Mesenchymal stem cell (in vitro differentiated cells and primary cell): ENCODE data around the gene ZNF598.
"Not testable (repeated sequence)": the region's sequence is repeated elsewhere in the genome, so short reads cannot be mapped to it uniquely, and the experiment has no call there.

Experiments used
- DNase-seq: peaks from one replicate; pipeline ENCODE4 v3.0.0-alpha.2; 2013
- H2AFZ ChIP-seq: one replicate; pipeline ENCODE4 v1.6.1; 2013; ENCODE audit warnings: low read depth, mild to moderate bottlenecking, control low read depth, inconsistent platforms, low read length, moderate library complexity
- H2AK5ac ChIP-seq: 2 replicates; pipeline ENCODE4 v1.6.1; 2013; ENCODE audit warnings: low read length, moderate library complexity, mild to moderate bottlenecking, inconsistent platforms; ENCODE audit not compliant: severe bottlenecking
- H2BK120ac ChIP-seq: one replicate; pipeline ENCODE4 v1.6.1; 2013; ENCODE audit warnings: low read depth, mild to moderate bottlenecking, inconsistent platforms, low read length, moderate library complexity
- H2BK12ac ChIP-seq, 2 experiments: one replicate each; pipeline ENCODE4 v1.6.1; 2013; ENCODE audit warnings: inconsistent platforms in 2 of 2, low read length in 2 of 2, mild to moderate bottlenecking in 2 of 2, moderate library complexity in 2 of 2, control low read depth in 1 of 2
- H2BK15ac ChIP-seq: one replicate; pipeline ENCODE4 v1.6.1; 2013; ENCODE audit warnings: mild to moderate bottlenecking, low read depth, inconsistent platforms; ENCODE audit not compliant: poor library complexity, severe bottlenecking
- H2BK5ac ChIP-seq: 2 replicates; pipeline ENCODE4 v1.6.1; 2013; ENCODE audit warnings: low read depth, mild to moderate bottlenecking, low read length, control low read depth, inconsistent platforms; ENCODE audit not compliant: poor library complexity, severe bottlenecking
- H3K14ac ChIP-seq, 2 experiments: one replicate each; pipeline ENCODE4 v1.6.1; 2013; ENCODE audit warnings: inconsistent platforms in 2 of 2, low read length in 2 of 2, control low read depth in 1 of 2, mild to moderate bottlenecking in 1 of 2, moderate library complexity in 1 of 2
- H3K18ac ChIP-seq, 2 experiments: one replicate each; pipeline ENCODE4 v1.6.1; 2013; ENCODE audit warnings: inconsistent platforms in 2 of 2, low read length in 2 of 2, control low read depth in 1 of 2, low read depth in 1 of 2, mild to moderate bottlenecking in 1 of 2
- H3K23ac ChIP-seq, 2 experiments: one replicate each; pipeline ENCODE4 v1.6.1; 2013; ENCODE audit warnings: inconsistent platforms in 2 of 2, low read length in 2 of 2, mild to moderate bottlenecking in 2 of 2, moderate library complexity in 2 of 2, control low read depth in 1 of 2
- H3K27ac ChIP-seq: 2 replicates; pipeline ENCODE4 v1.5.1; 2013; ENCODE audit warnings: mild to moderate bottlenecking, moderate library complexity, low read length, control low read depth, inconsistent platforms; ENCODE audit not compliant: poor library complexity, severe bottlenecking
- H3K27me3 ChIP-seq, 2 experiments: 2 replicates each; pipeline versions ENCODE4 v1.6.1 to v1.7.0; 2013; ENCODE audit warnings: low read length in 2 of 2, mild to moderate bottlenecking in 2 of 2, moderate library complexity in 2 of 2, control low read depth in 1 of 2, inconsistent platforms in 1 of 2; ENCODE audit not compliant: control insufficient read depth in 1 of 2, insufficient read depth in 1 of 2
- H3K36me3 ChIP-seq, 2 experiments: 2 replicates each; pipeline versions ENCODE4 v1.6.1 to v1.7.0; 2013; ENCODE audit warnings: low read length in 2 of 2, control low read depth in 1 of 2, inconsistent platforms in 1 of 2, low read depth in 1 of 2, mild to moderate bottlenecking in 1 of 2; ENCODE audit not compliant: insufficient read depth in 2 of 2, control insufficient read depth in 1 of 2
- H3K4ac ChIP-seq, 2 experiments: one replicate each; pipeline ENCODE4 v1.6.1; 2013; ENCODE audit warnings: inconsistent platforms in 2 of 2, low read length in 2 of 2, mild to moderate bottlenecking in 2 of 2, moderate library complexity in 2 of 2, control low read depth in 1 of 2, low read depth in 1 of 2
- H3K4me1 ChIP-seq: 2 replicates; pipeline ENCODE4 v1.6.1; 2013; ENCODE audit warnings: low read depth, low read length, control low read depth; ENCODE audit not compliant: control insufficient read depth, insufficient read depth
- H3K4me2 ChIP-seq: 2 replicates; pipeline ENCODE4 v1.6.1; 2013; ENCODE audit warnings: low read length, mild to moderate bottlenecking, inconsistent platforms; ENCODE audit not compliant: poor library complexity, severe bottlenecking
- H3K4me3 ChIP-seq, 2 experiments: 2 replicates each; pipeline versions ENCODE4 v1.5.1 to v1.7.0; 2013; ENCODE audit warnings: low read length in 2 of 2, mild to moderate bottlenecking in 2 of 2, control low read depth in 1 of 2, low read depth in 1 of 2; ENCODE audit not compliant: insufficient read depth in 1 of 2
- H3K79me1 ChIP-seq: replicated peaks from 2 replicates; pipeline ENCODE4 v1.6.1; 2013; ENCODE audit warnings: mild to moderate bottlenecking, control low read depth, low read length, inconsistent platforms; ENCODE audit not compliant: poor library complexity, severe bottlenecking
- H3K9ac ChIP-seq: 2 replicates; pipeline ENCODE4 v1.7.0; 2013; ENCODE audit warnings: mild to moderate bottlenecking, low read length, moderate library complexity
- H3K9me3 ChIP-seq: 2 replicates; pipeline ENCODE4 v1.7.0; 2013; ENCODE audit warnings: mild to moderate bottlenecking, low read length; ENCODE audit not compliant: control insufficient read depth
- H4K8ac ChIP-seq: one replicate; pipeline ENCODE4 v1.6.1; 2013; ENCODE audit warnings: inconsistent platforms, mild to moderate bottlenecking, low read length, moderate library complexity
- H4K91ac ChIP-seq: one replicate; pipeline ENCODE4 v1.6.1; 2013; ENCODE audit warnings: mild to moderate bottlenecking, low read length, inconsistent platforms
- WGBS: methylation state at CpG from one replicate; pipeline ENCODE4 v1.1.7; 2013; ENCODE audit warnings: mixed read lengths; 5-methylcytosine and 5-hydroxymethylcytosine counted together

Gene ZNF598

DNA sequence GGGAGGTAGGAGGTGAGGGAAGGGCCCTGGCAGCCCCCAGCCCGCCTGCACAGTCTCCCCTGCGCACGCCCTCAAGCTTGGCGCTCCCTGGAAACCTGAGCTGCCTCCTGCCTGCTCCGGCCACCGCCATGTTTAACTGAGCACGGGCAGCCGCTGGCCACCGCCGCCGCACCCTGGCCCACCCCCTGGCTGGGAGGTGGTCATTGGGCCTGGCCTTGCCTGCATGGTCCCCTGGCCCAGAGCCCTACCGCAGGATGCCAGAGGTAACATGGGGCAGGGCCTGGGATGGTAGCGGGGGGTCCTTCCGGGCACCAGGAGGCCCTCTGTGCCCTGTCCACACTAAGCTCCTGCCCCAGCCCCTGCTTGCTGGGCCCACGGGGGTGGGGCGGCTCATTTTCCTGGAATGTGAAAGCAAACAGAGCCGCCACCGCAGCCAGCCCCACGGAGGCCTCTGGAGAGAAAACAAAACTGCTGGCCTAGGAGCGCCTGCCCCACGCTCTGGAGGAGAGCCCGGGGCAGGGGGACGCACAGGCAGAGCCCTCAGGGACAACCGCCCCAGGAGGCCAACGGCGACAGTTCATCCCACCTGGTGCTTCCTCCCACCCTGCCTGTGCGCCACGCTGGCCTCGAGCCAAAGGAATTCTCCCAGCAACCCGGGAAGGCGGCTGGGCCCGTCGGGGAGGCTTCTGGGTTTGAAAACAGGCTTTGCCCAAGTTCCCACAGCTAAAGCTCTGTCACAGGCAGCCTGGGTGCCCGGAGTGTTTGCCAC lies 26.0 kb upstream of the ZNF598 start:
- Histone ChIP-seq H4K91ac (peak overlapping the region; percentile 99), H3K4me3 (peak overlapping the region; percentile 7 to 49), H2BK15ac (peak overlapping the region; percentile 97), H4K8ac (peak overlapping the region; percentile 95), H3K18ac (peak overlapping the region; percentile 75 to 96), H3K36me3 (peaks cover 0 to 61% of the 10 kb centered on the region in 2 experiments), H2BK5ac (peak overlapping the region; percentile 97), H3K9me3 (no peaks in the 10 kb centered on the region), H3K27ac (peak overlapping the region; percentile 97), H3K79me1 (peaks cover 12% of the 10 kb centered on the region), H3K4ac (peak overlapping the region; percentile 95 to 100), H2BK12ac (peak overlapping the region; percentile 93 to 99), H2AK5ac (peak overlapping the region; percentile 59), H3K4me1 (peaks cover 88% of the 10 kb centered on the region), H3K23ac (peak overlapping the region in 1 of 2 experiments; percentile 85), H3K14ac (peak overlapping the region in 1 of 2 experiments; percentile 69), H3K27me3 (no peaks in the 10 kb centered on the region), H3K9ac (peak overlapping the region; percentile 77), H2AFZ (peak overlapping the region; percentile 33), H3K4me2 (peak overlapping the region; percentile 49), H2BK120ac (peak overlapping the region; percentile 99)
- peak; percentile 85 for DNase-seq
- 51% methylated on average over 34 of the region's 34 CpGs for WGBS

DNA sequence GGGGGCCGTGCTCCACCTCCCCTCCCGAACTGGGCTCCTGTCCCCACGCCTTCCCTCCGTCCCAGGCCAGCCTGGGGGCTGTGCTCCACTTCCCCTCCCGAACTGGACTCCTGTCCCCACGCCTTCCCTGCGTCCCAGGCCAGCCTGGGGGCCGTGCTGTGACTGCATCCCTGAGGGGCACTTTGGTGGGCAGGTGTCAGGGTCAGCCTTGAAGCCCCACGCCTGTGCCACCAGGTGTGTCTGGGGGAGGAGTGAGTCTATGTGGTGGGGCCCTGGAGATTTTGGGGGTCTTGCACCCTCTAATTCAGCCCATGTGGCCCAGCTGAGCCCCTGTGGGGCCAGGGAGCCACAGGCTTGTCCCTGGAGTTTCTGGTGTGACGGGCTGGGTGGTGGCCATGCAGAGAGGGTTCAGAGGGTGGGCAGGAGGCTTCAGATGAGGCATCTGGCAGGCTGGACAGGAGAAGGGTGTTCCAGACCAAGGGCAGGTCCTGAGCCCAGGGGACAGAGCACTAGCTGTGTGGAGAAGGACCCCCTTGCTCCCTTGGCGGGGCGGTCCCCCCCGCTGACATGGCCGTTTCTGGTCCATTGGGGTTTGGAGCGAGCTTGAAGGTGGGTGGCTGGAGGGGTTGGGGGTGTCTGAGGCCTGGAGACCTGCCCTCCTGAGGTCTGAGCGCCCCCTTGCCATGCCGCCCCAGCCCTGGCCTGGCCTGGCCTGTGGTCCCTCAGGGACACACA lies 25.2 kb upstream of the ZNF598 start:
- Histone ChIP-seq H3K4me1 (peaks cover 86% of the 10 kb centered on the region), H2AK5ac (peak overlapping the region; percentile 59), H3K18ac (peak overlapping the region; percentile 75 to 82), H3K27ac (peak overlapping the region; percentile 97), H3K23ac (peak overlapping the region in 1 of 2 experiments; percentile 46), H3K9ac (peak overlapping the region; percentile 77), H4K91ac (peak overlapping the region; percentile 99), H3K4me3 (peak overlapping the region in 1 of 2 experiments; percentile 49), H2BK15ac (peak overlapping the region; percentile 31), H2BK12ac (peak overlapping the region; percentile 93 to 99), H2AFZ (peak overlapping the region; percentile 33), H3K27me3 (no peaks in the 10 kb centered on the region), H3K4ac (peak overlapping the region; percentile 92 to 100), H3K9me3 (no peaks in the 10 kb centered on the region), H3K4me2 (peak overlapping the region; percentile 49), H3K36me3 (peaks cover 0 to 64% of the 10 kb centered on the region in 2 experiments), H4K8ac (peak overlapping the region; percentile 95), H2BK120ac (peak overlapping the region; percentile 83), H3K14ac (peak overlapping the region in 1 of 2 experiments; percentile 82), H3K79me1 (peaks cover 15% of the 10 kb centered on the region), H2BK5ac (peak overlapping the region; percentile 97)
- 91% methylated on average over 14 of the region's 17 CpGs for WGBS
- DNase-seq, result no peak

DNA sequence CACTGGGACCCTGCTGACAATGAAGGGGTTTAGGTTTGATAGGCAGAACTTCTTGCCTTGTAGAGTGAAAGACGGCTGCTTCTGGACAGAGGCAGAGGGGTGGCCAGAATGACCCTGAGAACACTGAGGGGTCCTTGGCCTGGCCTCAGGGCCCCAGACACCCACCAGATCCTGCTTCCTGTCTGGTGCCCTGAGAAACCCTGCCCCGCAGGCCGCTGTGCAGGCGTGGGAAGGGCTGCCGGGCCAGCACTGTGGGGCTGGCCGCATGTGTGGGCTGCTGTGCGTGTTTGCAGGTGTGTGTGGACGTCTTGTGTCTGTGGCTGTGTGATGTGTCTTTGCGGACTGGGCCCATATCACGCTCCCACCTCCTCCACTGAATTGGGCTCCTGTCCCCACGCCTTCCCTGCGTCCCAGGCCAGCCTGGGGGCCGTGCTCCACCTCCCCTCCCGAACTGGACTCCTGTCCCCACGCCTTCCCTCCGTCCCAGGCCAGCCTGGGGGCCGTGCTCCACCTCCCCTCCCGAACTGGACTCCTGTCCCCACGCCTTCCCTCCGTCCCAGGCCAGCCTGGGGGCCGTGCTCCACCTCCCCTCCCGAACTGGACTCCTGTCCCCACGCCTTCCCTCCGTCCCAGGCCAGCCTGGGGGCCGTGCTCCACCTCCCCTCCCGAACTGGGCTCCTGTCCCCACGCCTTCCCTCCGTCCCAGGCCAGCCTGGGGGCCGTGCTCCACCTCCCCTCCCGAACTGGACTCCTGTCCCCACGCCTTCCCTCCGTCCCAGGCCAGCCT lies 24.5 kb upstream of the ZNF598 start:
- H3K27me3 ChIP-seq, H3K9me3 ChIP-seq, DNase-seq: not testable (repeated sequence)
- peak overlapping the region; percentile 87 for H2BK5ac ChIP-seq
- peak overlapping the region; percentile 93 for H2BK120ac ChIP-seq
- peak overlapping the region; percentile 82 for H3K27ac ChIP-seq
- H3K9ac ChIP-seq, result peak overlapping the region; percentile 70
- peak overlapping the region; percentile 24 to 35 for H3K4me3 ChIP-seq
- H3K23ac ChIP-seq, result peak overlapping the region in 1 of 2 experiments; percentile 34
- peak overlapping the region; percentile 61 for H3K4me2 ChIP-seq
- H4K8ac ChIP-seq, result peak overlapping the region; percentile 69
- 74% methylated on average over 8 of the region's 32 CpGs for WGBS
- H3K4me1 ChIP-seq, result peaks cover 85% of the 10 kb centered on the region
- peak overlapping the region; percentile 76 to 93 for H2BK12ac ChIP-seq
- peak overlapping the region; percentile 36 for H2AFZ ChIP-seq
- peak overlapping the region; percentile 92 for H2BK15ac ChIP-seq
- H3K18ac ChIP-seq, result peak overlapping the region; percentile 60 to 94
- H3K36me3 ChIP-seq, result peaks cover 0 to 68% of the 10 kb centered on the region in 2 experiments
- H3K4ac ChIP-seq, result peak overlapping the region; percentile 92 to 97
- H3K79me1 ChIP-seq, result peaks cover 16% of the 10 kb centered on the region
- H3K14ac ChIP-seq, result peak overlapping the region in 1 of 2 experiments; percentile 96
- H4K91ac ChIP-seq, result peak overlapping the region; percentile 78
- peak overlapping the region; percentile 47 for H2AK5ac ChIP-seq
